Memory B cell (primary cell): Measurements from ENCODE around the gene NAB2.
A peak's percentile ranks its signal among the peaks of the same experiment; 100 is the strongest.
"Not testable (repeated sequence)": the region's sequence is repeated elsewhere in the genome, so short reads cannot be mapped to it uniquely, and the experiment has no call there.

Source experiments
- ATAC-seq: fragments of 150-1000 bp; cut with Tn5 transposase; 2 replicates; pipeline ENCODE4 v1.10.0; 2021; ENCODE audit warnings: low read depth, mild to moderate bottlenecking, moderate library complexity
- DNase-seq, 2 donors: peaks; one replicate each; pipeline ENCODE4 v3.0.0; 2022; ENCODE audit warnings: low spot score in 2 of 2
- H3K27ac Mint-ChIP-seq: one replicate; pipeline ENCODE4 v1.8.0; 2022; ENCODE audit warnings: mild to moderate bottlenecking, moderate library complexity, mixed read lengths
- H3K27me3 Mint-ChIP-seq: one replicate; pipeline ENCODE4 v1.8.0; 2022; ENCODE audit warnings: mixed read lengths
- H3K36me3 Mint-ChIP-seq: one replicate; pipeline ENCODE4 v1.8.0; 2022; ENCODE audit warnings: mild to moderate bottlenecking, mixed read lengths
- H3K4me1 Mint-ChIP-seq: one replicate; pipeline ENCODE4 v1.8.0; 2022; ENCODE audit warnings: mixed read lengths
- H3K4me3 Mint-ChIP-seq: one replicate; pipeline ENCODE4 v1.8.0; 2022; ENCODE audit warnings: mild to moderate bottlenecking, moderate library complexity, mixed read lengths
- H3K9me3 Mint-ChIP-seq: one replicate; pipeline ENCODE4 v1.8.0; 2022; ENCODE audit warnings: mixed read lengths

The NAB2 gene

DNA sequence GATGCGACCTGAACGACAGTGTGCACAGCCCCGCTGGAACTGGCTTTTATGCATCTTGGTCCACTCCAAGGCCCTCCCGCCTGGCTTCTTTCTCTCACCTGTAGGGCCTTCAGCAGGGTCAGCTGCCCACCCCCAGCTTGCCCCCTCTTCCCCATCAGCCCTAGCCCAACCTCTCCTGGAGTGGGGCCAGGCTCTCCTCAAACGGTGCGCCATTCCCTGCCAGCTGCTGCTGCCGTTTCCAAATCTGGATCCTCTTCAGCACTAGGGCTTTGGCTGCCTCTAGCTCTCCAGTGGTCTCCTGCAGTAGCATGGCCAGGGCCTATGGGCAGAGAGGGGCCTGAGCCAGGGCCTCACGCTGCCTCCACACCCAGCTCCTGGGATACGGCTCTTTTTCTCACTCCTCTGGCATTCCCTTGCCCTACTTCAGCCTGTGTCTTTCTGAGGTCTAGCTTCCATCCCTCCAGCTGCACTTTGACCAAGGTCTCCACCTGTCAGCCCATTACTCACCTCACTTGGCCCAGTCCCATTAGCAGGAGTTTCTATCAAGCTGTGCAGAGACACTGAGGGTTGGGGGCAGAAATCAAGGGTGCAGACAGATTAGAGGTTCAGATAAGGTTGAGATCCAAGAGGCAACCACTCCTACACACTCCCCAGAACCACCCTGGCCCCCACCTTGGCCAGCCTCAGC is 17.3 kb downstream of the NAB2 start:
- H3K4me1 Mint-ChIP-seq = peaks cover 34% of the 10 kb centered on the region
- H3K4me3 Mint-ChIP-seq = no peak overlapping the region
- peak overlapping the region; percentile 24 for H3K27ac Mint-ChIP-seq
- no peaks in the 10 kb centered on the region for H3K27me3 Mint-ChIP-seq
- peaks cover 34% of the 10 kb centered on the region for H3K36me3 Mint-ChIP-seq
- no peak for DNase-seq
- H3K9me3 Mint-ChIP-seq = no peaks in the 10 kb centered on the region
- ATAC-seq = no peak

DNA sequence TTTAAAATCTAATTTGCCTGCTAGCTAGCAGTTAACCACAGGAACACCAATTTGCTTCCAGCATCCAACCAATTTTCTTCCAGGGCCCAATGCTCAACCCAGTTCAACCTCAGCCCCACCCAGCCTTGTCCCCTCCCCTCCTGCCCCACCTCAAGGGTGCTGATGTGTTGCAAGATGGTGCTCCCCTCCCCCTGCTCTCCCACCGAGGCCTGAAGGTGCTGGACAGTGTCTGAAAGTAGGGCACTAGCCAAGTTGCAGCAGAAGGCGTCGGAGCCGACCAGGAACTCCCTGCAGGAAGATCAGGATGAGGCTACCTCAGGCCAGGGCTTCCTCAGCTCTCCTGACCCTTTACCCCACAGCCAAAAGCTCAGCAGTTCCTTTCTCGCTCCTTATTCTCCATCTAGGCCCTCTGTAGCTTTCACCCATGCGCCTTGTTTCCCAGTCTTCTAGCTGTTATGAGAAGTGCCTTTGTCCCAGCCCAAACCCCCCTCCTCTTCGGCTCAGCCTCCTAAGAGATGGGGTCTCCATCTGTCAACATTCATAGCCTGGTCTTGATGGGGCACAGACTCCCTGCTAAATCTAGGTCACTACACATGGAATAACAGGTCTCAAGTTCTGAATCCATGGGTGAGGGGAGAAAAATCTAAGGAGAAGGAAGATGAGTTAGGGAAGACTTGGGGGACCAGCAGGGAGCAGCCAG is 18.7 kb downstream of the NAB2 start:
- Mint-ChIP-seq H3K27me3 (no peaks in the 10 kb centered on the region), H3K27ac (no peak overlapping the region), H3K36me3 (peaks cover 35% of the 10 kb centered on the region), H3K4me3 (peak overlapping the region; percentile 19), H3K4me1 (peaks cover 42% of the 10 kb centered on the region), H3K9me3 (no peaks in the 10 kb centered on the region)
- DNase-seq = no peak
- ATAC-seq = no peak

DNA sequence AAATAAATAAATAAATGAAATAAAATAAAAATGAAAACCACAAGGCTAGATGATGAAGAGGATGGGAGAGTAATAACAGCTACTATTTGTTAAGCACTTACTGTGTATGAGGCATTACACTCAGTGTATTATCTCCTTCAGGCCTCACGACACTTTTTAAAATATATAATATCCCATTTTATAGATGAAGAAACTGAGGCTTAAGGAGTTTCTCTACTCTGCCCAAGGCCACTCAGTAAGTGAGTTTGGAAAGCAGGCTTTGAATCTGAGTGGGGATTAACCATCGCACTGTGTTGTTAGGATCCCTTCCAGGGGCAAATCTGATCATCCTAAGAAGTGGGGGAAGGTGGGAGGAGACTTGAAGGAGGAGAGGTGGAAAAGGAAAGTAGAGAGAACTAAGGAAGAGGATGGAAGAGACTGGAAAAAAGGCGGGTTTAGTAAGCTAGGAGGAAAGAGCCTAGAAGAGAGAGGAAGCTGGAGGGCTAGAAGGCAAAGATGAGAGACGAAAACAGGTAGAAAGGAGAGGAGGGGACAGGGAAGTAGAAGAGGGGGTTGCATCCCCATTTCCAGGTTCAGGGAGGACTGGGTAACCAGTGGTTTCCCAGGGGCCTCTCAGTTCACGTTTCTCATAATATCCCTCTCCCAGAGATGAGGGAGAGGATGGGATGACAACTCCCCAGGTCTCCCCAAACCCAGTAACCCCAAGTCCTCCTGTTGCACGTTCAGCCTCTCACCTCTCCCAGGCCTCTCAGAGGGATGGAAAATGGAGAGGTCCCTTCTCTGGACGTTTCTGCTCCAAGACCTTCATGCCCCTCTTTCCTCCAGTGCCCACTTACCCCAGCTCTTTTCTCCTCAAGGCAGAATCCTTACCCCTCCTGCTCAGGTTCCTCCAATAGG is 20.5 kb downstream of the NAB2 start:
- no peak for ATAC-seq
- Mint-ChIP-seq H3K27me3 (no peaks in the 10 kb centered on the region), H3K4me3 (peak overlapping the region; percentile 96), H3K9me3 (no peaks in the 10 kb centered on the region), H3K4me1 (peaks cover 45% of the 10 kb centered on the region), H3K27ac (peak overlapping the region; percentile 98), H3K36me3 (peaks cover 31% of the 10 kb centered on the region)
- no peak for DNase-seq

DNA sequence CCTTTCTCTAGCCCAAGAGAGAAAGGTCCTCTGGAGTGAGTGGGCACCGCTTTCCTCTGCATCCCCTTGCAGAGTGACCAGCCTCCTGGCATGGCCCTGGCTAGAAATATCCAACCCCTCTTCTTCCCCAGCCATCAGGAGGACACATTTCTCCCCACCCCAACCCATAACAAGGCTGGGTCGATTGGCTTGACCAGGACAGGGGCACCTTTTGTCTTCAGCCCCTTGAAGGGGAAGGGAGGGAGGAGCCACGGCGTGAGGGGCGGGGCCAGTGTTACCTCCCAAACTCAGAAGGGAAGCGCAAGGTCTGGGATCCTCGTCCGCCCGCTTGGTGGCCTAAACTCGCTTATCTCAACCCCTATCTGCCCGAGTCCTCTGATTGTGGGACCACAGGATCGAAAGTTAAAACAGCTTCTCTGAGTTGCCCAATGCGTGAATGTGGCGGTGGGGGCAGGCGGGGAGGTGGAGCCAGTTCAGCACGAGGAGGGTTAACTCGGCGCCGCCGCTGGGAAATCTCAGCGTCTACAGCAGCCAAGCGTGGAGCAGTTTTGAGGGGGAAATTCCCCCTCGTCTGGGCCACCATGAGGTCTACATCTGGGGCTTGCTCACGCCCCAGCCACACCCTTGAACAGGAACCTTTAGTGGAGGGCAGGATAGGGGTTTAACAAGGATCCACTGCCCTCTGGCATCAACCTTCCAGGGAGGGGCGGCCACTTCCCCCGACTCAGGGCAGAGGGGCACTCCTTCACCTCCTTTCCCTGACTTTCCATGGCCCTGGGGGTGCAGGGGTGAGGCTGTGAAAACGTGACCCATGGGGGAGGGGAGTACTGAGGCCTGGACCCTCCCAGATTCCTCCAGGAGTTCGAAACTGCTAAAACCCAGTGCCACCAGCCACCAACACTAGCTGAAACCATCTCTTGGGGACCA is 21.5 kb downstream of the NAB2 start:
- Mint-ChIP-seq H3K4me1 (peaks cover 45% of the 10 kb centered on the region), H3K27ac (peak overlapping the region; percentile 98), H3K9me3 (no peaks in the 10 kb centered on the region), H3K36me3 (peaks cover 24% of the 10 kb centered on the region), H3K4me3 (peak overlapping the region; percentile 96), H3K27me3 (no peaks in the 10 kb centered on the region)
- ATAC-seq (peak; percentile 69), DNase-seq (peak; percentile 73 to 79)

DNA sequence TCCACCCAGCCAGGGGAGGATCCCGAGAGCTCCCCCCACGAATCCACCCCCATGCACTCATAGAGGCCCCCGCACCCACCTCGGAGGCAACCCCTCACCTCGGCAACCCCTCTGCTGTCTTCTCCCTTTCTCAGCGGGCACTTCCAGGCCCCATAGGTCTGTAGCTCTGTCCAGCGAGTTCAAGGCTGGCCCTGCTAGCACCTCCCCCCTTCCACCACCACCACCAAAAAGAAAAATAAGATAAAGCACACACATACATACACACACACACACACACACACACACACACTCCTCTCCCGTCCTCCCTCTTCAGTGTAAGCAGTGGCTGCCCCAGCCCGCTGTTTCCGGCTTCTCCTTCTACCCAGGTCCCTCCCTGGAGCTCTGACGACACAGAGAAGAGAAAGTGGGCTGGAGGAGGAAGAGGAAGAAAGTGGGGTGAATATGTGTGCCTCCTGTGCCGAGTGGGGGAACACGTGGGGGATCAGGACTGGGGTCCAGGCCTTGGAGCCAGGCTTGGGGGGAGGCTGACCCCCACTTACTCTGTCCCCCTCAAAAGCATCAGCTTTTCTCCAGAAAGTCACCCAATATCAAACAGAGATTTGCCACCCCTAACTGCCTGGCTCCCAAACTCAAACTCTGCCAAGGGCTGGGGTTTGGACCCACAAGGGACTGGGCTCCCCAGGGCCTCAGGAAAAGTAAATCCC is 22.3 kb downstream of the NAB2 start, which contains the start of gene STAT6:
Gene STAT6 (minus strand): TSS at position 332 of the 704 bp plus-strand sequence. CDS start 3,084 bp downstream, outside the sequence.
- H3K4me1 Mint-ChIP-seq = peaks cover 42% of the 10 kb centered on the region
- H3K9me3 Mint-ChIP-seq = no peaks in the 10 kb centered on the region
- peak within 1 kb of the TSS; percentile 96 for H3K4me3 Mint-ChIP-seq
- peaks cover 22% of the 10 kb centered on the region for H3K36me3 Mint-ChIP-seq
- ATAC-seq (peak; percentile 66), DNase-seq (peak; percentile 72 to 76)
- H3K27me3 Mint-ChIP-seq = no peaks in the 10 kb centered on the region
- peak within 1 kb of the TSS; percentile 98 for H3K27ac Mint-ChIP-seq

DNA sequence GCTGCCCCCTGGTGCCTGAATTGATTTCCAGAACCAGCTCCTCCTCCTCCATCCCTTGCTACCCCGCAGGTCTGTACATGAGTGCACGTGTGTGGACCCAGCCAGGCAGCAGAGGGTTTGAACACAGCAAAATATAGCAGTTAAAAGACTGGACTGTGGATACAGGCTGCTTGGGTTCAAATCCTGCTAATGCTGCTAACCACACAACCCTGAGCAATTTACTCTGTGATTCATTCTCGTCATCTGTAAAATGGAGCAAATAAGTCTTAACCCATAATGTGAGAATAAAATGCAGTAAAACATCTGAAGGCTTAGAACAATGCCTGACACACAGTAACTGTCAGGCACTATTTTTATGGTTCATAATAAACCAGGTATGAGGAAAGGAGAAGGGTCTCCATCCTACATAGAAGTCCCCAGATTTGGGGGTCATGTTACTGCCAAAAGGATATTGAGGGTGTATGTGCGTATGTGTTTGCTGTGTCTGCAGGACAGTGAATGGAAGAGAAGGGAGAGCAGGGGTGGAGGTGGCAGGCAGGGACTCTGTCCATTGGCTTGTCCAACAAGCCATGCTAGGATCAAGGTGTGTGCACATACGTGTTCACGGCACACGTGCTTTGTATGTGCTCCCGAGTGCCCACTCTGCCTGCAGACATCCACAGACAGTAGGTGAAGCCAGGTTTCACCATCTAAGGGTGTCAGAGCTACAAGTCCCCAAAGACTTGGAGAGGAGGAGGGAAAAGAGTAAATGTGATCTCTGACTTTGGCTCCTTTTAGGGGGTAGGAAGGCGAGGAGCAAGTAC is 23.8 kb downstream of the NAB2 start:
- peak; percentile 58 for ATAC-seq
- Mint-ChIP-seq H3K4me3 (peak overlapping the region; percentile 96), H3K4me1 (peaks cover 30% of the 10 kb centered on the region), H3K27me3 (no peaks in the 10 kb centered on the region), H3K27ac (peak overlapping the region; percentile 98), H3K36me3 (peaks cover 10% of the 10 kb centered on the region), H3K9me3 (no peaks in the 10 kb centered on the region)
- DNase-seq = no peak

DNA sequence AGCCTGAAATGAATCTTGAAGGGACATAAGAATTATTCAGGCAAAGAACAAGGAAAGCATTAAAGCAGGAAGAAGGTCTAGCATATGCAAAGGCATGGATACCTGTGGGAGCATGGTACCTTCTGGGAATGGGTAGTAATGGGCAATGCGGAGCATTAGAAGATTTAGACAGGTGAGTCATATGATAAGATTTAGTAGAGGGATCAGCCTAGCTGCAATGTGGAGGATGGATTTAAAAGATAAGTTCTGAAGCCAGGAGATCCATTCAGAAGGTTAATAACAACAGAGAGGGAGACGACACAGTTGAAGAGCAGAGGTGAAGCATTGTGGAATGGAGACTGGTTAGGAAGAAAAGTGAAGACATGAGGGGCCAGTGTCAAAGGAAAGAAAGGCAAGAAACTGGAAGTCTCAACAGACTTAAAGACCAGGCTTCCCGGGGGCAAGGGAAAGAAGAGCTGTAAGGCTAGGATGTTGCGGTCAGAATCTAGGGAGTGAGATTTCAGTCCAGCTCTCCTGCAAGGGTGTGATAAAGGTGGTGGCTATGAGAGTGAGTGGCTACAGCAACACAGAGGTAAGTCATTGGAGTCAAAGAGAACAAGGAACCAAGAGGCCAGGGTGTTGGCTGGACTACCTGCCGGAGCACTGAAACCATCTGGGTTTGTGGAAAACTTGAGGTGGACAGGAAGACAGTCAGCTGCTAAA is 27.8 kb downstream of the NAB2 start:
- H3K27me3 Mint-ChIP-seq = no peaks in the 10 kb centered on the region
- DNase-seq (no peak), ATAC-seq (no peak)
- H3K4me1 Mint-ChIP-seq = peaks cover 19% of the 10 kb centered on the region
- no peak overlapping the region for H3K4me3 Mint-ChIP-seq
- H3K36me3 Mint-ChIP-seq = no peaks in the 10 kb centered on the region
- no peak overlapping the region for H3K27ac Mint-ChIP-seq
- H3K9me3 Mint-ChIP-seq = no peaks in the 10 kb centered on the region

DNA sequence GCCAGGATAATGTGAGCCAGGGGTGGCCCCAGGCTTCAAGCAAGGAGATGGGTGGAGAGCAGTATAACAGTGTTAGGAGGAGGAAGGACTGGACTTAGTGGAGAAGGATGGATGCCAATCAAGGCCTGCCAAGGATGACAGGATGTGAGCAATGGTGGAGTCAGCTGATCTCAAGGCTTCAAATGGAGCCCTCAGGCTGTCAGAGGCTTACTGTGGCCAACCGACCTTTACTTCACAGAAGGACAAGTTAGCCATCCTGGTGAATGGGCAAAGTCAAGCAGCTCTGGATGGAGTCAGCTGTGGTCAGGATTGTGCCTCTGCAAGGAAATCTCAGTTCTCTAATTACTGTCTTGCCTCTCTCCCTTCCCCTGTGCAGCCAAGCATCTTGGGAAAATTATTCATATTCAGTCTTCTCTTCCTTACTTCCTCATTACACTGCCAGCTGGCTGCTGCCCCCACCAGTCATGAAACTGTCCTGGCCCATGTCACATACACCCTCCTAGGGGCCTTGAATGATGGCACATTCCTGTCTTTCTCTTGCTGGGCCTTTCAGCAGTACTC is 29.9 kb downstream of the NAB2 start:
- Mint-ChIP-seq H3K36me3 (peaks cover 1% of the 10 kb centered on the region), H3K4me1 (peaks cover 9% of the 10 kb centered on the region), H3K27me3 (peaks cover 2% of the 10 kb centered on the region), H3K9me3 (peaks cover 2% of the 10 kb centered on the region), H3K27ac (peak overlapping the region; percentile 3), H3K4me3 (no peak overlapping the region)
- no peak for DNase-seq
- peak; percentile 91 for ATAC-seq

DNA sequence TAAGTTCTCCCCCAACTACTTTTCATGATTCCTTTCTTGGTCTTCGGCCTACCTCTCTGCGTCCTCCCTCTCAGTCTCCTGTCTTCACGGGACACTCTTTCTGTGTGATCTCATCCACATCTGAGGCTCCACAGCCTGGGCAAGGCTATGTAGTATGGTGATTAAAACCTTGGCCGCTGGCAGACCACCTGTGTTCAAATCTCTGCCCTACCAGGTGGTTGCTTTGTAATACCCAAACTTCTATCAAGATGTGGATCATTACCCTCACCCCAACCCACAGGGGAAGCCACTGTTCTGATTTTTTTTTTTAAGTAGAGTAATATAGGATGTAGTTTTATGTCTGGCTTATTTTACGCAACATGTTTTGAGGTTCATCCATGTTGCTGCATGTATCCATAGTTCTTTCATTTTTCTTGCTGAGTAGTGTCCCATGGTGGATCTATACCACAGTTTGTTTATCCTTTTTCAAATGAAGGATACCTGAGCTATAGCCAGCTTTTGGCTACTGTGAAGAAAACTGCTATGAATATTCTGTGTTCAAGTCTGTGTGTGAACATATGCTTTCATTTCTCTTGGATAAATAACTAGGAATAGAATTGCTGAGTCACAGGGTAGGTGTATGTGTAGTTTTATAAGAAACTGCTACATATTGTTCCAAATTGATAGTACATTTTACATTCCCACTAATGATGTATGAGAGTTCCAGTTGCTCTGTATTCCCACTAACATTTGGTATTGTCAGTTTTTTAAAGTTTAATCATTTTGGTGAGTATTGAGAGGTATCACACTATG is 30.6 kb downstream of the NAB2 start:
- Mint-ChIP-seq H3K36me3 (peaks cover 2% of the 10 kb centered on the region), H3K27me3 (peaks cover 2% of the 10 kb centered on the region), H3K27ac (peak overlapping the region; percentile 3), H3K9me3 (peaks cover 3% of the 10 kb centered on the region), H3K4me3 (no peak overlapping the region), H3K4me1 (peaks cover 12% of the 10 kb centered on the region)
- DNase-seq = no peak
- no peak for ATAC-seq

DNA sequence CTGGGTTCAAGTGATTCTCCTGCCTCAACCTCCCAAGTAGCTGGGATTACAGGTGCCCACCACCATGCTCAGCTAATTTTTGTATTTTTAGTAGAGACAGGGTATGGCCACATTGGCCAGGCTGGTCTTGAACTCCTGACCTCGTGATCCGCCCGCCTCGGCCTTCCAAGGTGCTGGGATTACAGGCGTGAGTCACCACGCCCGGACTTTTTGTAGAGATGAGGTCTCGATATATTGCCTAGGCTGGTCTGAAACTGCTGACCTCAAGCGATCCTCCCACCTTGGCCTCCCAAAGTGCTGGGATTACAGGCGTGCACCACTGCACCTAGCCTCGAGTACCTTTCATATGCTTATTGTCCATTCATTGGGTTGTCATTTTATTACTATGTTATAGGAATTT is 31.8 kb downstream of the NAB2 start:
- H3K36me3 Mint-ChIP-seq, H3K9me3 Mint-ChIP-seq, H3K4me3 Mint-ChIP-seq, DNase-seq, ATAC-seq, H3K27me3 Mint-ChIP-seq, H3K27ac Mint-ChIP-seq: not testable (repeated sequence)
- H3K4me1 Mint-ChIP-seq = peaks cover 12% of the 10 kb centered on the region

DNA sequence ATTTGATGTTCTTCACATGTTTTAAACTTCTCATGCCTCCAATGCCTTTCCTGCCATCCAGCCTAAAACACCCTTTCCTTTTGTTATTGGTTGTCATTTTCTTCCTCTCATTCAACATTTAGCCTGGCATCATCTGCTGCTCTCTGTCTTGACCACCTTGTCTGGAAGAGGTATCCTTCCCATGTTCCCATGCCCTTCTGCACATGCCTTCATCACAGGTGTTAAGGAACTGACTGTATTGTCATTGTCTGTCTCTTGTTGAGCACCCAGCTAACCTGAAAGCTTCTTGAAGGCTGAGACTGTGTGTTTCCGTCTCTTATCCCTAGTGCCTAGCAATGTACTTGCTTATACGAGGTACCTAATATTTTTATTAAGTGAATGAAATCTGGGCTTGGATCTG is 34.9 kb downstream of the NAB2 start:
- Mint-ChIP-seq H3K27me3 (peaks cover 2% of the 10 kb centered on the region), H3K4me1 (peaks cover 10% of the 10 kb centered on the region), H3K36me3 (peaks cover 2% of the 10 kb centered on the region), H3K9me3 (peaks cover 3% of the 10 kb centered on the region), H3K27ac (no peak overlapping the region), H3K4me3 (no peak overlapping the region)
- ATAC-seq (no peak), DNase-seq (no peak)
